Gastrocnemius medialis (tissue), 4 donors: ENCODE measurements around the gene COL25A1.

Source experiments
- CTCF ChIP-seq, 5 experiments: fragments of 450-650 bp in 3 of 5; fragments of 200-600 bp in 2 of 5; sonication (generic) in 2 of 5; IDR thresholded peaks in 4 of 5; conservative IDR thresholded peaks in 1 of 5; 1 replicate in 4 of 5; 2 replicates in 1 of 5; pipeline ENCODE4 v1.5.1; 2016 to 2019; ENCODE audit warnings: antibody characterized with exemption in 5 of 5, mild to moderate bottlenecking in 3 of 5, moderate library complexity in 3 of 5
- POLR2A ChIP-seq, 2 donors: fragments of 450-650 bp; IDR thresholded peaks; one replicate each; pipeline ENCODE4 v1.6.1; 2017; ENCODE audit warnings: antibody characterized with exemption in 2 of 2, mild to moderate bottlenecking in 2 of 2, moderate library complexity in 2 of 2

GRCh38 chr4:108774809-108775530, 527.5 kb downstream of the COL25A1 start:
- TF ChIP-seq CTCF (IDR thresholded peaks at IDR 0.05 in 4 of 5, conservative IDR thresholded peaks at IDR 0.05 in 1 of 5) (no peak), POLR2A (IDR thresholded peaks at IDR 0.05) (no peak)
